ENCODE data around the gene CBFB.
A peak's percentile ranks its signal among the peaks of the same experiment; 100 is the strongest.
"Not testable (repeated sequence)": the region's sequence is repeated elsewhere in the genome, so short reads cannot be mapped to it uniquely, and the experiment has no call there.

CBFB gene

DNA sequence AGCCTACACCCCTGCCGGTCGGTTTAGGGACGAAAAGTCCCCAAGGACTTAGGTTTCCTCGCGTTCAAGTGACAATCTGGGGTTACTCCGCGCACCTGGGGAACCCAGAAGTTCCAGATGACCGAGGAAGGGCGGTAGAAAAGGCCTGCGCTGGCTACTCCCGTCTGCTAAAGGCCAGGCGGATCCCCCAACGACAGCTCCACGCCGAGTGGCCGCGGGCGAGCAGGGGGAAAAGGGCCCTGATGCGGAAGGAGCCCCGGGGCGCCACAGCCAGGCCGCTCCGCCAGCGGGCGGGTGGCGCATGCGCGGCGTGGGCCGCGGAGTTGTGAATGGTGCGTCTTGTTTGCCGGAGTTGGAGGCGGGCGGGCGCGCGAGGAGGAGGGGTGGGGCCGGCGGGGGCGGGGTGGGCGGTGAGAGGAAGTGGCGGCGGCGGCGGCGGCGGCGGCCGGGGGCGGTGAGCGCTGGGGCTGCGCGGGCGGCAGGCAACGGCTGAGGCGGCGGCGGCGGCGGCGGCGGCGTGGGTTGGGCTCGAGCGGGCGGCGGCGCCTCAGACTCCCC lies at the start of gene CBFB:
Gene CBFB, plus strand, starts transcription at position 454 of the 558 bp plus-strand sequence. CDS start 259 bp downstream, outside the sequence.
- peak; percentile 74 to 94 (median 90) for DNase-seq

DNA sequence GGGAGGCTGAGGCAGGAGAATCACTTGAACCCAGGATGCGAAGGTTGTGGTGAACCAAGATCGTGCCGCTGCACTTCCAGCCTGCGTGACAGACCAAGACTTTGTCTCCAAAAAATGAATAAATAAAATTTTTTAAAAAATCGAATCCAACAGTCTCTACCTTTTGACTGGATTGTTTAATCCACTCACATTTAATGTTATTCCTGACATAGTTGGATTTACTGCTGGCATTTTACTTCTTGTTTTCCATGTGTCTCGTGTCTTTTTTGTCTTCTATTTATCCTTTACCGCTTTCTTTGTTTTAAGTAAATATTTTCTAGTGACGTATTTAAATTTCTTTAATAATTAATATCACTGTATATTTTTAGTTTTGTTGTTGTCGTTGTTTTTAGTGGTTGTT lies 45.9 kb upstream of the CBFB start:
- DNase-seq: no peak

- DNase-seq: no peak
Measured at GRCh38 chr16:66984892-66985311, 44.0 kb upstream of the CBFB start.

GRCh38 chr16:66986559-66986958 lies 42.4 kb upstream of the CBFB start:
- no peak for DNase-seq

DNA sequence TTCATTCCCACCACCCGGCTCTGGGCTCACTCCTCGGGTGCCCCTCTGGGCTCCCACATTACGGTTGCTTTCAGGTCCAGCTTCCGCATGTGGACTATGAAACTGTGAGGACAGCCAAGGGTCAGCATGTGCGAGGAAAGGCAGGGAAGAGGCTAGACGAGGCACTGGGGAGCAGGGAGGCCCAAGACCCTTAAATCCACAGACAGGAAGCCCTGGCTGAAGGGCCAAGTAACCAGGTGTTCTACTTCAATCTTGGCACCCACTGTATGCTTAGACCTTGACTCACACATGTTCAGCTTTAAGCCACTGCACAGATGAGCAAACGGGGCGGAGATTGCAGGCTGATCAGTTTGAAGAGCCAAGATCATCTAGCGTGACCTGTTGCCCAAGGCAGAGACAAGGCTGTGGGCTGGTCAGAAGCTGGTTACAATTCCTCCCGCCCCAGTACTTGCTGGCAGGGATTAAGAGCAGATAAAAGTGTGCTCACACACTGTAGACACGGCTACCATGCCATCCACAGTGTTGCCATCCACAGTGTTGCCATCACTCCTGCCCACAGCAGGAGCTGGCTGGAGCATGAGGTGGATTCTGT lies 40.7 kb upstream of the CBFB start, which contains the start of gene CES4A:
Gene CES4A, plus strand, starts transcription at position 393 of the 592 bp plus-strand sequence. Its CDS starts 184 bp downstream, at position 577.
- DNase-seq: no peak

- no peak for DNase-seq
Measured at GRCh38 chr16:66991545-66992077, 37.3 kb upstream of the CBFB start.

GRCh38 chr16:66993558-66993957 lies 35.4 kb upstream of the CBFB start:
- DNase-seq: not testable (repeated sequence)

GRCh38 chr16:66996324-66996982 lies 32.5 kb upstream of the CBFB start:
- no peak for DNase-seq

DNA sequence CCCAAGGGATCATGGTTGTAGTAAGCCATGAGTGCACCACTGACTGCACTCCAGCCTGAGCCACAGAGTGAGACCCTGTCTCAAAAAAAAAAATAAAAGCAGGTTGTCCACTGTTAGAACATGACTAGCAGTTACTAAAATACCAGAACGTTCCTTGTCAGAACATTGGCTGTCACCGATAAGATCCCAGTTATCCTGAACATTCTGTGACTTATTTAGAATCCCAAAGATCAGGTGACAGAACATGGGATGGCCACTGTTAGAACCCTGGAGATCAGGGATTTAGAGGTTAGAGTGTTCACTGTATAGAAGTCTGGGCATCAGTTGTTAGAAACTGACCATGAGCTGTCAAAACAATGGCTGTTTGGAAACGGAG lies 32.0 kb upstream of the CBFB start:
- no peak for DNase-seq

DNA sequence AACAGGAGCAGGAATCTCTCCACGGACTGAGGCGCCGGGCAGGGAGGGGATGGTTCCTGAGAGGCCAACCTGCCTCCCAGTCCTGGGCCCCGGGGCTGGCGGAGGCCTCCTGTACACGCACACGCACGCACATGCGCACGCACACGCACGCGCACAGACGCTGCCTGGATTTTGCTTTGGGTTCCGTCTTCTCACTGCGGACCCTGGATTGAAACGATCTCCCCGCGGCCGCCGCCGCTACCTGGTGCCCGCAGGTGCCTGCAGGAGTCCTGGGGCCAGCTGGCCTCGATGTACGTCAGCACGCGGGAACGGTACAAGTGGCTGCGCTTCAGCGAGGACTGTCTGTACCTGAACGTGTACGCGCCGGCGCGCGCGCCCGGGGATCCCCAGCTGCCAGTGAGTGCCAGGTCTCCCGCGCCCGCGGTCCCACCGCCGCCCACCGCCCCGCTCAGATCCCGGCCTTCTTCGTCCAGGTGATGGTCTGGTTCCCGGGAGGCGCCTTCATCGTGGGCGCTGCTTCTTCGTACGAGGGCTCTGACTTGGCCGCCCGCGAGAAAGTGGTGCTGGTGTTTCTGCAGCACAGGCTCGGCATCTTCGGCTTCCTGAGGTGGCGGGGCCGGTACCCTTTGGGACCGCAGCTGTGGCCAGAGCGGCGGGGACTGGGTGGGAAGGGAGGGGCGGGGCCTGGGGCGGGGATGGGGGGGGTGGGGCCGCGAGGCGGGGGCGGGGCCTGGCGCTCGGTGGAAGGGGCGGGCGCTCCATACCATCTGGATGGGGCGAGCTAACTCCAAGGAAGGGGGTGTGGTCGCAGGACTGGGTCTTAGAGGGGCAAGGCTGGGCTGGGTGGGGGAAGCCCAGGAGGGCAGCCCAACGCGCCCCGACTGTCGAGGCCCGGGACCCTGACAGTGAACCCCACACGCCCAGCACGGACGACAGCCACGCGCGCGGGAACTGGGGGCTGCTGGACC lies 28.3 kb upstream of the CBFB start:
- DNase-seq: peak; percentile 46 to 92 (median 85)

GRCh38 chr16:67001726-67002125 lies 27.2 kb upstream of the CBFB start:
- DNase-seq: no peak

- no peak for DNase-seq
Measured at GRCh38 chr16:67006930-67007658, 21.9 kb upstream of the CBFB start.

GRCh38 chr16:67009158-67009557 lies 19.8 kb upstream of the CBFB start:
- DNase-seq: no peak

- no peak for DNase-seq
Measured at GRCh38 chr16:67011274-67011673, 17.7 kb upstream of the CBFB start.

- peak in 1 of 3 experiments; percentile 52 for DNase-seq
Measured at GRCh38 chr16:67013233-67013822, 15.6 kb upstream of the CBFB start.

- peak; percentile 52 to 77 (median 77) for DNase-seq
Measured at GRCh38 chr16:67013823-67014633, 14.9 kb upstream of the CBFB start.

GRCh38 chr16:67014634-67015312 lies 14.2 kb upstream of the CBFB start:
- DNase-seq: no peak

DNA sequence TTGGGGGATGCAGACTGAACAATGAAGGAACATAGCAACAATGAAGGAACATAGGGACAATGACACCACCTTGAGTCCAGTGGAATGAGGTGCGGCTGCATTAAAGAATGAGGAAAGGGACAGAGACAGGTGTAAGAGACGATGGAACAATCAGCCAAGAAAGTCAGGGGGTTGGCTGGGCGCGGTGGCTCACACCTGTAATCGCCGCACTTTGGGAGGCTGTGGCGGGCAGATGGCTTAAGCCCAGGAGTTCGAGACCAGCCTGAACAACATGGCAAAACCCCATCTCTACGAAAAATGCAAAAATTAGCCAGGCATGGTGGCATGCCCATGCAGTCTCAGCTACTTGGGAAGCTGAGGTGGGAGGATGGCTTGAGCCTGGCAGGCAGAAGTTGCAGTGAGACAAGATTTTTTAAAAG lies 13.6 kb upstream of the CBFB start:
- peak in 1 of 3 experiments; percentile 21 for DNase-seq

DNA sequence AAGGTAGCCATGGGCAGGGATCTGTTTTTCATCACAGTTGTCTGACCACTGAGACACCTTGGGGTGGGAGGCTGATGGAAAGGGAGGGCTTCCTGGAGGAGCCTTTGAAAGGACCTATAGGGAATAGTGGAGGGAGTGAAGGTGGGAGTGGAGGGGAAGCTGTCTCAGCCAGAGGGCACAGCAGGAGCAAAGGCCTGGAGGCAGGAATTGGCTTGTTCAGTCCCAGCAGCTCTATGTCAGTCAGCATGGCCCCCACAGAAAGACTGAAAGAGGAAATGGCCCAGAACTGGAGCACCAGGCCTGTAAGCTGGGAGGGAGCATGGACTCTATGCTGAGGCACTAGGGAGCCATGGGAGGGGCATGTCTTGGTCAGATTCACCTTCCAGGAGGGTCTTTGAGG lies 12.8 kb upstream of the CBFB start:
- DNase-seq: no peak
